Colonic mucosa (tissue), 4 donors: ENCODE measurements around the gene ZNF662. TPM values are rescaled to one million over a fixed set of nuclear protein-coding genes. Genes with fewer than 3 reads are reported as not detected.

ENCODE experiments used
- DNase-seq: peaks from one replicate; pipeline ENCODE4 v3.0.0-alpha.2; 2020
- H3K27ac ChIP-seq: fragments of 200-600 bp; one replicate; pipeline ENCODE4 v1.8.0; 2021
- H3K27me3 ChIP-seq: fragments of 200-600 bp; one replicate; pipeline ENCODE4 v1.8.0; 2021
- H3K36me3 ChIP-seq: fragments of 200-600 bp; one replicate; pipeline ENCODE4 v1.8.0; 2021
- H3K4me1 ChIP-seq: fragments of 200-600 bp; one replicate; pipeline ENCODE4 v1.8.0; 2021; ENCODE audit warnings: mild to moderate bottlenecking
- H3K4me3 ChIP-seq: fragments of 200-600 bp; one replicate; pipeline ENCODE4 v1.8.0; 2021
- H3K9ac ChIP-seq, 2 donors: one replicate each; pipeline ENCODE4 v1.7.0; 2013; ENCODE audit warnings: control low read depth in 2 of 2, low read depth in 2 of 2, low read length in 2 of 2
- H3K9me3 ChIP-seq: fragments of 200-600 bp; one replicate; pipeline ENCODE4 v1.8.0; 2021
- CTCF ChIP-seq: fragments of 200-600 bp; IDR thresholded peaks from one replicate; pipeline ENCODE4 v1.8.0; 2022; ENCODE audit warnings: antibody characterized with exemption, mild to moderate bottlenecking
- intact Hi-C: fragments of 100-400 bp; cut with DNase I; formaldehyde crosslinking; loops from one replicate; pipeline ENCODE4 v1.14.1; 2022
- total RNA-seq, 2 donors: library from RNA; stranded (reverse); fragmentation: NEBNext Ultra II Directional in 1 of 2; extraction: Animal tissue kit (Norgen Biotek cat#: 25700) in 1 of 2; gene quantifications; one replicate each; pipeline ENCODE4 v1.2.1, GENCODE V29; 2021
- donor health status: healthy.
- donor health status: DM: no; HTN: no; CAD: no.
- donor health status: DM: no; HTN: no; CAD: no.

ZNF662 gene
- total RNA-seq, 2 donors from 2014 or later = 2.8 to 5.5 TPM

DNA sequence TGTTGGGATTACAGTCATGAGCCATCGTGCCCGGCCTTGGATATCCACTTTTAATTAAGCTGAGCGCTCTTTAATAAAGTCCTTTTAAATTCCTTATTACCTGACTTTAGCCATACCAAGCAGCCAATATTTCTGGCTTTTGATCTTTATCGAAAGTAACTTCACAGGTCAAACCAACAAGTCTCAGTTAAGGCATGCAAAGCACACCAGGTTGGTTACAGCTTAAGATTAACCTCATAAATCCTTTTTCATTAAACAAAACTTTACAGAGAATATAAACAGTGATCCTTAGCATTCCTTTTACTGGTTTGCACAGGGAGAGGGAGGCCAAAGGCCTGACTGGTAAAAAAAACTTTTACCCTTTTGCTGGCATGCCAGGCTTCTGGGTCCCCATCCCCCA, 17.7 kb downstream of the ZNF662 start:
- DNase-seq = no peak
- TF ChIP-seq CTCF = no peak
- Histone ChIP-seq H3K9ac (no peak overlapping the region), H3K4me1 (no peaks in the 10 kb centered on the region), H3K27ac (no peak overlapping the region), H3K36me3 (no peaks in the 10 kb centered on the region), H3K27me3 (no peaks in the 10 kb centered on the region), H3K4me3 (no peak overlapping the region), H3K9me3 (no peaks in the 10 kb centered on the region)
- intact Hi-C loops = no loop called here

GRCh38 chr3:42926310-42926709, 20.4 kb downstream of the ZNF662 start:
- Histone ChIP-seq H3K9ac (no peak overlapping the region), H3K36me3 (no peaks in the 10 kb centered on the region), H3K4me3 (no peak overlapping the region), H3K4me1 (no peaks in the 10 kb centered on the region), H3K9me3 (no peaks in the 10 kb centered on the region), H3K27ac (no peak overlapping the region), H3K27me3 (no peaks in the 10 kb centered on the region)
- no peak for TF ChIP-seq CTCF
- no peak for DNase-seq
- intact Hi-C loops = no loop called here

GRCh38 chr3:42934111-42934510, 28.2 kb downstream of the ZNF662 start:
- no peak for TF ChIP-seq CTCF
- intact Hi-C loops = no loop called here
- no peaks in the 10 kb centered on the region for H3K27me3 ChIP-seq
- H3K27ac ChIP-seq = no peak overlapping the region
- H3K36me3 ChIP-seq = no peaks in the 10 kb centered on the region
- no peak for DNase-seq
- H3K4me1 ChIP-seq = no peaks in the 10 kb centered on the region
- no peak overlapping the region for H3K9ac ChIP-seq
- no peak overlapping the region for H3K4me3 ChIP-seq
- H3K9me3 ChIP-seq = no peaks in the 10 kb centered on the region

GRCh38 chr3:42934910-42935309, 29.0 kb downstream of the ZNF662 start:
- intact Hi-C loops = no loop called here
- H3K27me3 ChIP-seq = no peaks in the 10 kb centered on the region
- no peaks in the 10 kb centered on the region for H3K9me3 ChIP-seq
- no peak for TF ChIP-seq CTCF
- DNase-seq = no peak
- H3K9ac ChIP-seq = no peak overlapping the region
- H3K4me1 ChIP-seq = no peaks in the 10 kb centered on the region
- H3K27ac ChIP-seq = no peak overlapping the region
- H3K36me3 ChIP-seq = no peaks in the 10 kb centered on the region
- no peak overlapping the region for H3K4me3 ChIP-seq

GRCh38 chr3:42935472-42935871, 29.5 kb downstream of the ZNF662 start:
- Histone ChIP-seq H3K36me3 (no peaks in the 10 kb centered on the region), H3K9me3 (no peaks in the 10 kb centered on the region), H3K27ac (no peak overlapping the region), H3K4me1 (no peaks in the 10 kb centered on the region), H3K4me3 (no peak overlapping the region), H3K9ac (no peak overlapping the region), H3K27me3 (no peaks in the 10 kb centered on the region)
- DNase-seq = no peak
- intact Hi-C loops = no loop called here
- no peak for TF ChIP-seq CTCF
